ENCODE results near the gene CARD18. TPM values are rescaled to one million over a fixed set of nuclear protein-coding genes. Genes with fewer than 3 reads are reported as not detected.

The CARD18 gene
- total and polyA plus RNA-seq, 8 donors, result not detected

GRCh38 chr11:105153392-105153791 lies 13.8 kb upstream of the CARD18 start:
- H3K4me3 ChIP-seq, result no peak overlapping the region
- intact Hi-C loops (cut with DNase I), result no loop called here
- H3K9me3 ChIP-seq, result no peaks in the 10 kb centered on the region
- no peaks in the 10 kb centered on the region for H3K36me3 ChIP-seq
- no peaks in the 10 kb centered on the region for H3K27me3 ChIP-seq
- no peak for ATAC-seq
- no peak overlapping the region for H3K27ac ChIP-seq
- peaks cover 0 to 6% of the 10 kb centered on the region in 2 donors for H3K4me1 ChIP-seq
- TF ChIP-seq CTCF (IDR thresholded peaks at IDR 0.05), result no peak
- DNase-seq, result no peak

- Histone ChIP-seq H3K36me3 (no peaks in the 10 kb centered on the region), H3K27me3 (no peaks in the 10 kb centered on the region), H3K4me3 (no peak overlapping the region), H3K9me3 (no peaks in the 10 kb centered on the region), H3K4me1 (peaks cover 0 to 6% of the 10 kb centered on the region in 2 donors), H3K27ac (no peak overlapping the region)
- intact Hi-C loops (cut with DNase I), result no loop called here
- DNase-seq (no peak), ATAC-seq (no peak)
- no peak for TF ChIP-seq CTCF (IDR thresholded peaks at IDR 0.05)
Measured at GRCh38 chr11:105152560-105152959, 13.0 kb upstream of the CARD18 start.

- TF ChIP-seq CTCF (IDR thresholded peaks at IDR 0.05), result no peak
- Histone ChIP-seq H3K9me3 (no peaks in the 10 kb centered on the region), H3K27ac (no peak overlapping the region), H3K4me3 (no peak overlapping the region), H3K4me1 (peaks cover 0 to 6% of the 10 kb centered on the region in 2 donors), H3K36me3 (no peaks in the 10 kb centered on the region), H3K27me3 (no peaks in the 10 kb centered on the region)
- intact Hi-C loops (cut with DNase I), result no loop called here
- ATAC-seq, result no peak
- no peak for DNase-seq
Measured at GRCh38 chr11:105152021-105152512, 12.5 kb upstream of the CARD18 start.

GRCh38 chr11:105149477-105149876 lies 9.9 kb upstream of the CARD18 start:
- intact Hi-C loops (cut with DNase I), result no loop called here
- ATAC-seq (no peak), DNase-seq (no peak)
- H3K27me3 ChIP-seq, result no peaks in the 10 kb centered on the region
- H3K4me1 ChIP-seq, result no peaks in the 10 kb centered on the region
- H3K9me3 ChIP-seq, result no peaks in the 10 kb centered on the region
- H3K4me3 ChIP-seq, result no peak overlapping the region
- no peak for TF ChIP-seq CTCF (IDR thresholded peaks at IDR 0.05)
- no peak overlapping the region for H3K27ac ChIP-seq
- no peaks in the 10 kb centered on the region for H3K36me3 ChIP-seq

- Histone ChIP-seq H3K27ac (no peak overlapping the region), H3K36me3 (no peaks in the 10 kb centered on the region), H3K4me3 (no peak overlapping the region), H3K4me1 (no peaks in the 10 kb centered on the region), H3K9me3 (no peaks in the 10 kb centered on the region), H3K27me3 (no peaks in the 10 kb centered on the region)
- ATAC-seq, result no peak
- DNase-seq, result no peak
- TF ChIP-seq CTCF (IDR thresholded peaks at IDR 0.05), result no peak
- intact Hi-C loops (cut with DNase I), result no loop called here
Measured at GRCh38 chr11:105148241-105148640, 8.7 kb upstream of the CARD18 start.

Data from left lung (tissue), 10 donors.